Activated CD4-positive, alpha-beta memory T cell treated with anti-CD3 and anti-CD28 coated beads for 36 hours (primary cell): ENCODE data around the gene APOO. TPM values are rescaled to one million over a fixed set of nuclear protein-coding genes. Genes with fewer than 3 reads are reported as not detected.

Experiments
- CTCF ChIA-PET: fragments of 350-600 bp; sonication (Branson Sonifier 250); formaldehyde crosslinking; loops from one replicate; lab custom pipeline; 2021; ENCODE audit warnings: antibody characterized with exemption, inconsistent platforms; lab: Charles Lee
- POLR2A ChIA-PET: fragments of 350-600 bp; sonication (Branson Sonifier 250); formaldehyde crosslinking; loops from one replicate; lab custom pipeline; 2021; ENCODE audit warnings: antibody characterized with exemption; lab: Charles Lee
- DNase-seq: peaks from one replicate; pipeline ENCODE4 v3.0.0-alpha.2; 2020
- H3K27ac Mint-ChIP-seq: one replicate; pipeline ENCODE4 v1.8.0; 2021; ENCODE audit warnings: mixed read lengths
- H3K27me3 Mint-ChIP-seq: one replicate; pipeline ENCODE4 v1.8.0; 2021; ENCODE audit warnings: mixed read lengths
- H3K36me3 Mint-ChIP-seq: one replicate; pipeline ENCODE4 v1.8.0; 2021; ENCODE audit warnings: mixed read lengths
- H3K4me1 Mint-ChIP-seq: one replicate; pipeline ENCODE4 v1.8.0; 2021; ENCODE audit warnings: low read depth, mixed read lengths
- H3K4me3 Mint-ChIP-seq: one replicate; pipeline ENCODE4 v1.8.0; 2021; ENCODE audit warnings: mild to moderate bottlenecking, mixed read lengths
- H3K9me3 Mint-ChIP-seq: one replicate; pipeline ENCODE4 v1.8.0; 2021; ENCODE audit warnings: mixed read lengths
- intact Hi-C: fragments of 100-400 bp; cut with micrococcal nuclease; formaldehyde crosslinking; loops from one replicate; pipeline ENCODE4 v1.15.1; 2023
- total RNA-seq, 2 experiments: library from RNA; stranded (reverse); gene quantifications; one replicate each; pipeline ENCODE4 v1.2.3, GENCODE V29; 2021

Gene APOO
- 10 to 100 TPM; 32.8 to 35.0 TPM for total RNA-seq

GRCh38 chrX:23907498-23908218, at the start of gene APOO, which contains the start of gene CXorf58:
TSS of gene APOO (minus strand) at chrX:23907938. CDS start at chrX:23907702, 236 bp downstream.
TSS of gene CXorf58 (plus strand) at chrX:23908006. CDS start at chrX:23910303, 2,297 bp downstream.
- H3K27me3 Mint-ChIP-seq: no peaks in the 10 kb centered on the region
- intact Hi-C loops: loop anchor here (1.0 to 5.0 kb wide), 8 partner anchors 46 to 335 kb away; partner anchors contain the start of genes EIF2S3, PRDX4 and SAT1
- H3K4me1 Mint-ChIP-seq: peaks cover 21% of the 10 kb centered on the region
- ChIA-PET POLR2A (interaction anchor here (0.7 to 2.7 kb wide), 4 partner anchors 33 to 147 kb away, joined by 3 to 21 read pairs (median 6); partner anchors contain the start of genes EIF2S3 and SAT1), CTCF (interaction anchor here (0.7 to 4.1 kb wide), 9 partner anchors 45 to 236 kb away, joined by 3 to 36 read pairs (median 3); partner anchors contain the start of genes EIF2S3, KLHL15 and SAT1)
- H3K36me3 Mint-ChIP-seq: no peaks in the 10 kb centered on the region
- H3K27ac Mint-ChIP-seq: peak within 1 kb of the TSS; percentile 87
- H3K4me3 Mint-ChIP-seq: peak within 1 kb of the TSS; percentile 74
- peak; percentile 94 for DNase-seq
- no peaks in the 10 kb centered on the region for H3K9me3 Mint-ChIP-seq

GRCh38 chrX:23954396-23954795, 46.7 kb upstream of the APOO start:
- Mint-ChIP-seq H3K27ac (no peak overlapping the region), H3K4me3 (no peak overlapping the region), H3K36me3 (no peaks in the 10 kb centered on the region), H3K4me1 (peaks cover 8% of the 10 kb centered on the region), H3K27me3 (no peaks in the 10 kb centered on the region), H3K9me3 (no peaks in the 10 kb centered on the region)
- POLR2A ChIA-PET: no interaction called here
- CTCF ChIA-PET: no interaction called here
- no peak for DNase-seq
- intact Hi-C loops: no loop called here

- Mint-ChIP-seq H3K27me3 (no peaks in the 10 kb centered on the region), H3K9me3 (no peaks in the 10 kb centered on the region), H3K4me3 (peak overlapping the region; percentile 73), H3K36me3 (no peaks in the 10 kb centered on the region), H3K27ac (peak overlapping the region; percentile 92), H3K4me1 (peaks cover 8% of the 10 kb centered on the region)
- intact Hi-C loops: loop anchor here (1.0 to 2.0 kb wide), 3 partner anchors 39 to 71 kb away; partner anchors contain the start of gene CXorf58
- POLR2A ChIA-PET: no interaction called here
- CTCF ChIA-PET: interaction anchor here (1.0 to 1.6 kb wide), 2 partner anchors 72 to 102 kb away, joined by 3 read pairs; no protein-coding TSS in a partner anchor
- DNase-seq: peak; percentile 12
Measured at GRCh38 chrX:23953908-23954269, 46.2 kb upstream of the APOO start.

GRCh38 chrX:23952984-23953907, 45.5 kb upstream of the APOO start:
- Mint-ChIP-seq H3K4me3 (peak overlapping the region; percentile 73), H3K9me3 (no peaks in the 10 kb centered on the region), H3K4me1 (peaks cover 6% of the 10 kb centered on the region), H3K27me3 (no peaks in the 10 kb centered on the region), H3K36me3 (no peaks in the 10 kb centered on the region), H3K27ac (peak overlapping the region; percentile 92)
- intact Hi-C loops: loop anchor here (1.0 to 2.0 kb wide), 3 partner anchors 40 to 72 kb away; partner anchors contain the start of gene CXorf58
- POLR2A ChIA-PET: interaction anchor here (1.0 kb wide), 2 partner anchors 101 to 172 kb away, joined by 3 to 5 read pairs; no protein-coding TSS in a partner anchor
- DNase-seq: peak; percentile 54
- CTCF ChIA-PET: interaction anchor here (0.7 to 1.6 kb wide), 6 partner anchors 32 to 102 kb away, joined by 3 to 4 read pairs (median 3); no protein-coding TSS in a partner anchor

GRCh38 chrX:23952391-23952790, 44.7 kb upstream of the APOO start:
- Mint-ChIP-seq H3K4me3 (no peak overlapping the region), H3K27me3 (no peaks in the 10 kb centered on the region), H3K27ac (no peak overlapping the region), H3K36me3 (no peaks in the 10 kb centered on the region), H3K9me3 (no peaks in the 10 kb centered on the region), H3K4me1 (peaks cover 6% of the 10 kb centered on the region)
- no peak for DNase-seq
- ChIA-PET CTCF (interaction anchor here (0.7 to 1.6 kb wide), 5 partner anchors 33 to 103 kb away, joined by 3 to 4 read pairs (median 3); no protein-coding TSS in a partner anchor), POLR2A (interaction anchor here (1.0 kb wide), 2 partner anchors 102 to 171 kb away, joined by 3 to 5 read pairs; no protein-coding TSS in a partner anchor)
- intact Hi-C loops: loop anchor here (2.0 kb wide), 1 partner anchor 40 kb away; no protein-coding TSS in a partner anchor

- Mint-ChIP-seq H3K36me3 (no peaks in the 10 kb centered on the region), H3K27ac (no peak overlapping the region), H3K27me3 (no peaks in the 10 kb centered on the region), H3K4me1 (no peaks in the 10 kb centered on the region), H3K9me3 (no peaks in the 10 kb centered on the region), H3K4me3 (no peak overlapping the region)
- POLR2A ChIA-PET: no interaction called here
- CTCF ChIA-PET: no interaction called here
- intact Hi-C loops: no loop called here
- DNase-seq: no peak
Measured at GRCh38 chrX:23945206-23945605, 37.5 kb upstream of the APOO start.

GRCh38 chrX:23944234-23944633, 36.5 kb upstream of the APOO start:
- CTCF ChIA-PET: no interaction called here
- POLR2A ChIA-PET: no interaction called here

GRCh38 chrX:23939203-23939602, 31.5 kb upstream of the APOO start:
- intact Hi-C loops: no loop called here
- H3K27ac Mint-ChIP-seq: no peak overlapping the region
- no peaks in the 10 kb centered on the region for H3K9me3 Mint-ChIP-seq
- H3K27me3 Mint-ChIP-seq: no peaks in the 10 kb centered on the region
- POLR2A ChIA-PET: no interaction called here
- H3K36me3 Mint-ChIP-seq: no peaks in the 10 kb centered on the region
- CTCF ChIA-PET: no interaction called here
- H3K4me1 Mint-ChIP-seq: no peaks in the 10 kb centered on the region
- no peak overlapping the region for H3K4me3 Mint-ChIP-seq
- DNase-seq: no peak

More at GRCh38 chrX:23944234-23944633, 36.5 kb upstream of the APOO start:
- Mint-ChIP-seq H3K4me1 (no peaks in the 10 kb centered on the region), H3K4me3 (no peak overlapping the region), H3K27ac (no peak overlapping the region), H3K36me3 (no peaks in the 10 kb centered on the region), H3K27me3 (no peaks in the 10 kb centered on the region), H3K9me3 (no peaks in the 10 kb centered on the region)
- DNase-seq: no peak
- intact Hi-C loops: no loop called here

- intact Hi-C loops: no loop called here
- Mint-ChIP-seq H3K27me3 (no peaks in the 10 kb centered on the region), H3K4me1 (no peaks in the 10 kb centered on the region), H3K9me3 (no peaks in the 10 kb centered on the region), H3K27ac (no peak overlapping the region), H3K36me3 (no peaks in the 10 kb centered on the region), H3K4me3 (no peak overlapping the region)
- ChIA-PET CTCF (interaction anchor here (1.1 kb wide), 1 partner anchor 10 kb away, joined by 3 read pairs; no protein-coding TSS in a partner anchor), POLR2A (no interaction called here)
- no peak for DNase-seq
Measured at GRCh38 chrX:23938690-23939089, 31.0 kb upstream of the APOO start.

- H3K4me1 Mint-ChIP-seq: peaks cover 5% of the 10 kb centered on the region
- H3K9me3 Mint-ChIP-seq: no peaks in the 10 kb centered on the region
- H3K27me3 Mint-ChIP-seq: no peaks in the 10 kb centered on the region
- DNase-seq: no peak
- H3K36me3 Mint-ChIP-seq: no peaks in the 10 kb centered on the region
- no peak overlapping the region for H3K27ac Mint-ChIP-seq
- H3K4me3 Mint-ChIP-seq: no peak overlapping the region
- ChIA-PET POLR2A (no interaction called here), CTCF (no interaction called here)
- intact Hi-C loops: no loop called here
Measured at GRCh38 chrX:23937100-23937499, 29.4 kb upstream of the APOO start.

GRCh38 chrX:23936180-23936579, 28.4 kb upstream of the APOO start:
- H3K27ac Mint-ChIP-seq: no peak overlapping the region
- peaks cover 14% of the 10 kb centered on the region for H3K4me1 Mint-ChIP-seq
- ChIA-PET POLR2A (no interaction called here), CTCF (no interaction called here)
- H3K27me3 Mint-ChIP-seq: no peaks in the 10 kb centered on the region
- no peak for DNase-seq
- no peaks in the 10 kb centered on the region for H3K9me3 Mint-ChIP-seq
- intact Hi-C loops: no loop called here
- no peak overlapping the region for H3K4me3 Mint-ChIP-seq
- H3K36me3 Mint-ChIP-seq: no peaks in the 10 kb centered on the region
